HUES48 (cell line): ENCODE measurements around the gene CST1.
"Not testable (repeated sequence)": the region's sequence is repeated elsewhere in the genome, so short reads cannot be mapped to it uniquely, and the experiment has no call there.

Experiments
- H3K27ac ChIP-seq: one replicate; pipeline ENCODE4 v1.7.0; 2013; ENCODE audit warnings: low read depth, low read length, inconsistent platforms
- H3K27me3 ChIP-seq: 2 replicates; pipeline ENCODE4 v1.6.1; 2013; ENCODE audit warnings: mild to moderate bottlenecking, low read length; ENCODE audit not compliant: control insufficient read depth, insufficient read depth
- H3K36me3 ChIP-seq: 2 replicates; pipeline ENCODE4 v1.6.1; 2013; ENCODE audit warnings: low read length; ENCODE audit not compliant: control insufficient read depth, insufficient read depth
- H3K4me1 ChIP-seq: 2 replicates; pipeline ENCODE4 v1.6.1; 2013; ENCODE audit warnings: mild to moderate bottlenecking, low read length; ENCODE audit not compliant: control insufficient read depth, insufficient read depth
- H3K4me3 ChIP-seq: 2 replicates; pipeline ENCODE4 v1.5.1; 2013; ENCODE audit warnings: mild to moderate bottlenecking, low read depth, low read length
- H3K9ac ChIP-seq: 2 replicates; pipeline ENCODE4 v1.6.1; 2013; ENCODE audit warnings: mild to moderate bottlenecking, low read depth, low read length, moderate library complexity
- H3K9me3 ChIP-seq: 2 replicates; pipeline ENCODE4 v1.6.1; 2013; ENCODE audit warnings: low read length; ENCODE audit not compliant: control insufficient read depth, insufficient read depth

The CST1 gene

DNA sequence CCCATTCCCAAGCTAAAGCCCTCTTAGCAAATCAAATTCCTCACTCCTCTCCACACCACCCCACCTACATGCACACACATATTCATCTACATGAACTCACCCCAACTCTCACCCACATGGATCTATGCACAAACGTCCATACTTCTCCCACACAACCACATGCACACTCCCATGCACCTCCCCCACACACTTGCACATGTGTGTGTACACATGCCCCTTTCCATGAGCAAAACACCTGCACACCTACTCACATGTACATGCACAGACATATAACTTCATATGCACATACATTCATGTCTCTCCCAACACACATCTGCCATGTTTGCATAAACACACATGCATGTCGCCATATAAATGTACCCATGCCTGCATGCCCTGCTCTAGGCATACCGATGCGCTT is 22.8 kb upstream of the CST1 start:
- Histone ChIP-seq H3K27me3 (peaks cover 8% of the 10 kb centered on the region), H3K27ac (no peak overlapping the region), H3K36me3 (no peaks in the 10 kb centered on the region), H3K4me3 (no peak overlapping the region), H3K9ac (no peak overlapping the region), H3K4me1 (no peaks in the 10 kb centered on the region), H3K9me3 (no peaks in the 10 kb centered on the region)

DNA sequence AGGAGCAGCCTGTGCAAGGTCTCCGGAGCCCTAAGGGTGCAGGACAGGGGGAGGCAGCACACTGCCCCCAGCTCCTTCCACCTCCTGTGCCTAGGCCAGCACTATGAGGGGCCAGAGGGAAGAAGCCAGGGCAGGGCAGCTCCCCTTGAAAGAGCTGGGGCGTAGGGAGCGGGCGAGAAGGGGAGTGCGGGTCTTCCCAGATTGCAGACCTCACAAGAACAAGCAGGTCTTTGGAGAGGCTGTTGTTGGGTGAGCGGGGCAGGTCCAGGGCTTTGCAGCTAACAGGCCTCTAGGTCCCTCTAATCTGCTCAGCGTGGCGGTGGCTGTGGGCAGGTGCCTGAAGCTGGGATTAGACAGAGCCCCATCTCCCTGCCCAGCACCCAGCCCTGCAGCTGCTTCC is 22.4 kb upstream of the CST1 start:
- Histone ChIP-seq H3K4me1 (no peaks in the 10 kb centered on the region), H3K9ac (no peak overlapping the region), H3K36me3 (no peaks in the 10 kb centered on the region), H3K4me3 (no peak overlapping the region), H3K27me3 (peaks cover 8% of the 10 kb centered on the region), H3K9me3 (no peaks in the 10 kb centered on the region), H3K27ac (no peak overlapping the region)

DNA sequence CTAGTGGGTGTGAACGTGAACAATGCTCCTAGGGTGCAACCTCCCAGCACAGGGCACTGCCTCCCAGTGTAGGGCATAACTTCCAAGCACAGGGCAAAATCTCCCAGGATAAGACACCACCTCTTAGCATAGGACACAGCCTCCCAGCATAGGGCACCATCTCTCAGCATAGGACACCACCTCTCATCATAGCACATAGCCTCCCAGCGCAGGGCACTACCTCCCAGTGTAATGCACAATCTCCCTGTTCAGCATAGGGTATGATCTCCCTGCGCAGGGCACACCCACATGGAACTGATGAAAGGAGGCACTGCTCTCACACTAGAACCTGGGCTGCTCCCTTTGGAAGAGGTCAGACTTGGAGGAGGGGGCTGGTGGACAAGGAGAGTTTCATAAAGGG is 21.3 kb upstream of the CST1 start:
- Histone ChIP-seq H3K36me3 (no peaks in the 10 kb centered on the region), H3K4me1 (no peaks in the 10 kb centered on the region), H3K9ac (no peak overlapping the region), H3K27ac (no peak overlapping the region), H3K9me3 (no peaks in the 10 kb centered on the region), H3K4me3 (no peak overlapping the region), H3K27me3 (peaks cover 8% of the 10 kb centered on the region)

DNA sequence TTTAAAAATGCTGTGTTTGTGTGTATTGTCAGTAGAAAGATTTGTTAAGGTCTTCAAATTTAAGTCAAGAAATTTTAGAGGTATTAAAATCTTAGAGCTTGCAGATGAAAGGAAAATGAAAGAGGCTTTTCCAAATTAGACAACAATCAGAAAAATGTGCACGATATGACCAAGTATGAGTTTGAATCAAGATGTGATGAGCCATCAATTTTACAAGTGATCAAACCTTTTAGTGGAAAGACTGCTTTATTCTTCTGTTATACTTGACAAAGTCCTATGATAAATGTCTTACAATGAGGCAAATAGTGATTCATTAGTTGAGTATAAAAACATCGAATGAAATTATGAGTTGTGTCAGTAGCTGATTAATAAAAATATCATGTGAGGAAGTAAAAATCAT is 19.6 kb upstream of the CST1 start:
- Histone ChIP-seq H3K4me3 (no peak overlapping the region), H3K36me3 (no peaks in the 10 kb centered on the region)

DNA sequence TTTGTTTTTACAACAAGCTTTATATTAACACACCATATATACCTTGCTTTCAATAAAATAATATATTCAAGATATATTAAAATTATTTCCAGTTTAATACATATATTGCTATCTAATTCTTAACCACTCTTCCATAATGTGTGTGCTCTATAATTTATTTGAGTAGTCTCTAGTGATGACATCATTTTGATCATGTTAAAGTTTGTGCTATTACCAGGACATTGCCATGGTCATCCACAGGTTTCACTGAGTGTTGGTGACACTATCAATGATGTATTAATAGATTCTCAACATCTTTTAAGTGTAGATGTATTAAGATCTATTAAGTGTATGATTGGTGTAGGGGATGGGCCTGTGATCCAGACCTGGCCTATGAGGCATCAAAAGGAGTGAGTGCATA is 17.8 kb upstream of the CST1 start:
- not testable (repeated sequence) for H3K9ac ChIP-seq, H3K9me3 ChIP-seq, H3K36me3 ChIP-seq, H3K27me3 ChIP-seq, H3K4me3 ChIP-seq, H3K27ac ChIP-seq
- peaks cover 12% of the 10 kb centered on the region for H3K4me1 ChIP-seq

More for the DNA sequence above, 19.6 kb upstream of the CST1 start:
- Histone ChIP-seq H3K9me3 (no peaks in the 10 kb centered on the region), H3K27ac (no peak overlapping the region), H3K27me3 (peaks cover 8% of the 10 kb centered on the region), H3K9ac (no peak overlapping the region), H3K4me1 (no peaks in the 10 kb centered on the region; the same call in 1 of the 2 replicates)

DNA sequence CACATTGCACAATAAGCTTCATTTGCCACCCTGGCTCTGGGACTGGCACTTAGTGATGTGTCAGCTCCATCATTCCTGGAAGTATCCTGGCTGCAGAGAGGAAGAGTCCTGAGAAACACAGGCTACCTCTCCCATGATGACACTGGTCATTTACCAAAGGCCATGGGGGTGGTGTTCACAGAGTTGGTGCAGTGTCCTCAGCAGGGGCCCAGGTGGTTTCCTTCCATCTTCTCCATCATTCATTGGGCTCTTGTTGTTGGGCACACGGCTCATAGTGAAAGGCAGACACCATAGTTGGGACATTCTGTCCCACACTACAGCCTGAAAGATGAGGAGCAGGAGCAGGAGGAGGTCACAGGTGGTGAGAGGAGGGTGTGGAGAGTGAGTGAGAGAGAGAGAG is 15.8 kb upstream of the CST1 start:
- Histone ChIP-seq H3K9ac (no peak overlapping the region), H3K27ac (no peak overlapping the region), H3K4me1 (peaks cover 15% of the 10 kb centered on the region)

DNA sequence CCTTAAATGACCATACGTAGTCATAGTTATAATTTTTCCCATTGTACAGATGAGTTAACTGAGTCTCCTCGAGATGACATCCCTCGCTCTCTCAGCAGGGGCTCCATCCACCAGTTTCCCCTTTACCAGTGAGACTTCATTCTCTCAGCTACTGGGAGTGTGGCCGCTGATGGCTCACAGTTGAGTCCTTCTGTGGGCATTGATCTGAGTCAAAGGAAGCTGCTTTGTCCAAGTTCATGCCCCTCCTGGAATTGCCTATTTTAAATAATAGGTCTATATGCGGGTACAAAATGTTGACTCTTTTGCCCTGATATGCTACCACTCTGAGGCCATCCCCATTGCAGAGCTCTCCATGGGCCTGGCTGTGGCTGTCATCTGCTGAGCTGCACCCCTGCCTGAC is 14.8 kb upstream of the CST1 start:
- Histone ChIP-seq H3K27me3 (peaks cover 26% of the 10 kb centered on the region), H3K9me3 (no peaks in the 10 kb centered on the region)

More for the DNA sequence above, 15.8 kb upstream of the CST1 start:
- Histone ChIP-seq H3K4me3 (no peak overlapping the region), H3K9me3 (no peaks in the 10 kb centered on the region), H3K27me3 (peaks cover 19% of the 10 kb centered on the region), H3K36me3 (no peaks in the 10 kb centered on the region)

DNA sequence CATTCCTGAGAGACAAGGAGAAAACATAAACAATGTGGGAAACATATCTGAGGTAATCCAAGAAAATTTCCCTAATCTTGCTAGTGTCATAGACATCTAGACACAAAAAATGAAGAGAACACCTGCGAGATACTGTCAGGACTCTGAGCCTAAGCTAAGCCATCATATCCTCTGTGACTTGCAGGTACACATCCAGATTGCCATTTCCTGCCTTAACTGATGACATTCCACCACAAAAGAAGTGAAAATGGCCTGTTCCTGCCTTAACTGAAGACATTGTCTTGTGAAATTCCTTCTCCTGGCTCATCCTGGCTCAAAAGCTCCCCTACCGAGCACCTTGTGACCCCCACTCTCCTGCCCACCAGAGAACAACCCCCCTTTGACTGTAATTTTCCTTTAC is 13.9 kb upstream of the CST1 start:
- not testable (repeated sequence) for H3K36me3 ChIP-seq, H3K9ac ChIP-seq, H3K4me3 ChIP-seq, H3K9me3 ChIP-seq
- H3K4me1 ChIP-seq = peaks cover 15% of the 10 kb centered on the region
- peak overlapping the region; percentile 69 for H3K27ac ChIP-seq
- peaks cover 36% of the 10 kb centered on the region for H3K27me3 ChIP-seq

More for the DNA sequence above, 14.8 kb upstream of the CST1 start:
- H3K4me1 ChIP-seq = peaks cover 15% of the 10 kb centered on the region
- no peak overlapping the region for H3K27ac ChIP-seq
- no peak overlapping the region for H3K9ac ChIP-seq
- no peak overlapping the region for H3K4me3 ChIP-seq
- H3K36me3 ChIP-seq = no peaks in the 10 kb centered on the region

DNA sequence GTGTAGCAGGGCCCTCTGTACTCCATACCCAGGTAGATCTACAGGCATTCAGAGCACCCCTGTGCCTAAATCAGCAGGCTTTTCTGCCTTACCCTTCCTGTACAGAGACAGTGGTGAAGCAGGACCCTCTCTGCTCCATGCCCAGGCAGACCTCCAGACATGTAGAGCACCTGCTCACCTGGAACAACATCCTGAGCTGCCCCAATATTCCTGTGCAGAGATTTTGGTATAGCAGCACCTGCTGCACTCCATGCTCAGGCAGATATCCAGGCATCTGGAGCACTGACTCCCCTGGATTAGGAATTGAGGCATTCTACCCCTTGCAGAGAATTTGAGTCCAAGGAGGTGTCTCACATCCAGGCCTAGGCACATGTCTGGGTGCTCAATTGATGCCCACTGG is 12.6 kb upstream of the CST1 start:
- Histone ChIP-seq H3K36me3 (no peaks in the 10 kb centered on the region), H3K4me1 (peaks cover 15% of the 10 kb centered on the region), H3K27me3 (peaks cover 48% of the 10 kb centered on the region), H3K9ac (no peak overlapping the region), H3K4me3 (no peak overlapping the region), H3K27ac (no peak overlapping the region), H3K9me3 (no peaks in the 10 kb centered on the region)

DNA sequence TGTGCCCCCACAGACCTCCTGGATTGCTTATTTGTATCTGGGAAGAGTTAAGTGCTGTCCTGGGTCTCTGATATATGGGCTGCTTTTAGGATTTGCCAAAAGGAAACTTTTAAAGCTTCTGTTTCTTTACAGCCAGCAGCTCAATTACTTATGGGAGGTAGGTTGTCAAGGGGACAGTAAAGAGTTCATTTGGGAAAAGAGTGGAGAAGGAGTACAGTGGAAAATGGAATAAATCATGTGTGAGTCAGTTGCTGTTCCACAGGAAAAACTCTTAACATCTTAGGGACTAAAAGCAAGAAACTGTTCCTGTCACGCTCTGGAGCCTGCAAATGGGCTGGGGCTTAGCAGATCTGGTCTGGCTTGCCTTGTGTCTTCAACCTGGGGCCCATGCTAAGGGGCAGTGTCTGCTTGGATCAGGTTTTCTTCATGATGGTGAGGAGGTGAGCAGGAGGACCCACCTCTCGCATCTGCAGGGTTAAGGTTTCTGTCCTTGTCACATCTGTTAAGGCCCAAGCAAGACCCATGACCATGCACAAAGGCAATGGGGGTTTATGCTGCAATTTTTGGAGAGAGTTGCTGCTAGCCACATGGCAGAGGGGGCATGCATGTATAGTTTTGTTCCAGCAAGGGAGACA is 8.7 kb upstream of the CST1 start:
- Histone ChIP-seq H3K9me3 (no peaks in the 10 kb centered on the region), H3K27me3 (peaks cover 86% of the 10 kb centered on the region), H3K4me3 (no peak overlapping the region), H3K9ac (no peak overlapping the region), H3K36me3 (no peaks in the 10 kb centered on the region), H3K27ac (no peak overlapping the region), H3K4me1 (peaks cover 21% of the 10 kb centered on the region)

DNA sequence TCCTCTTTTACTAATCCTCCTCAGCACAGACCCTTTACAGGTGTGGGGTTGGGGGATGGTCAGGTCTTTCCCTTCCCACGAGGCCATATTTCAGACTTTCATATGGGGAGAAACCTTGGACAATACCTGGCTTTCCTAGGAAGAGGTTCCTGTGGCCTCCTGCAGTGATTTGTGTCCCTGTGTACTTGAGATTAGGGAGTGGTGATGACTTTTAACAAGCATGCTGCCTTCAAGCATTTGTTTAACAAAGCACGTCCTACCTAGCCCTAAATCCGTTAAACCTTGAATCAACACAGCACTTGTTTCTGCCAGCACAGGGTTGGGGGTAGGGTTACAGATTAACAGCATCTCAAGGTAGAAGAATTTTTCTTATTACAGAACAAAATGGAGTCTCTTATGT is 6.1 kb upstream of the CST1 start:
- H3K9ac ChIP-seq, H3K36me3 ChIP-seq, H3K4me1 ChIP-seq, H3K9me3 ChIP-seq, H3K4me3 ChIP-seq: not testable (repeated sequence)
- Histone ChIP-seq H3K27me3 (peaks cover 94% of the 10 kb centered on the region), H3K27ac (peak overlapping the region; percentile 28)
